Activated CD8-positive, alpha-beta T cell treated with anti-CD3 and anti-CD28 coated beads, Interleukin-2, amount 10 ng/mL, durations not matched to agents 7 days and 5 days (primary cell): Measurements from ENCODE around the gene TPRG1. TPM values are rescaled to one million over a fixed set of nuclear protein-coding genes. Genes with fewer than 3 reads are reported as not detected.
"Not testable (repeated sequence)": the region's sequence is repeated elsewhere in the genome, so short reads cannot be mapped to it uniquely, and the experiment has no call there.

Source experiments
- ATAC-seq: fragments of 150-1000 bp; cut with Tn5 transposase; one replicate; pipeline ENCODE4 v1.10.0; 2021; ENCODE audit warnings: moderate library complexity
- CTCF ChIA-PET: fragments of 350-600 bp; sonication (Branson Sonifier 250); formaldehyde crosslinking; loops from one replicate; lab custom pipeline; 2021; ENCODE audit warnings: antibody characterized with exemption; lab: Charles Lee
- POLR2A ChIA-PET: fragments of 350-600 bp; sonication (Branson Sonifier 250); formaldehyde crosslinking; loops from one replicate; lab custom pipeline; 2021; ENCODE audit warnings: antibody characterized with exemption; lab: Charles Lee
- DNase-seq: peaks from one replicate; pipeline ENCODE4 v3.0.0-alpha.2; 2020
- H3K27ac Mint-ChIP-seq: one replicate; pipeline ENCODE4 v1.8.0; 2021; ENCODE audit warnings: mild to moderate bottlenecking, mixed read lengths
- H3K27me3 Mint-ChIP-seq: one replicate; pipeline ENCODE4 v1.8.0; 2021; ENCODE audit warnings: low read depth, mixed read lengths
- H3K36me3 Mint-ChIP-seq: one replicate; pipeline ENCODE4 v1.8.0; 2021; ENCODE audit warnings: low read depth, mixed read lengths
- H3K4me1 Mint-ChIP-seq: one replicate; pipeline ENCODE4 v1.8.0; 2021; ENCODE audit warnings: low read depth, mixed read lengths
- H3K4me3 Mint-ChIP-seq: one replicate; pipeline ENCODE4 v1.8.0; 2021; ENCODE audit warnings: mild to moderate bottlenecking, mixed read lengths
- H3K9me3 Mint-ChIP-seq: one replicate; pipeline ENCODE4 v1.8.0; 2022; ENCODE audit warnings: mixed read lengths; ENCODE audit not compliant: insufficient read depth
- total RNA-seq, 2 experiments: library from RNA; stranded (reverse); gene quantifications; one replicate each; pipeline ENCODE4 v1.2.3, GENCODE V29; 2021

TPRG1 gene
- total RNA-seq, 2 experiments from 2014 or later, result 0.86 to 1.0 TPM

DNA sequence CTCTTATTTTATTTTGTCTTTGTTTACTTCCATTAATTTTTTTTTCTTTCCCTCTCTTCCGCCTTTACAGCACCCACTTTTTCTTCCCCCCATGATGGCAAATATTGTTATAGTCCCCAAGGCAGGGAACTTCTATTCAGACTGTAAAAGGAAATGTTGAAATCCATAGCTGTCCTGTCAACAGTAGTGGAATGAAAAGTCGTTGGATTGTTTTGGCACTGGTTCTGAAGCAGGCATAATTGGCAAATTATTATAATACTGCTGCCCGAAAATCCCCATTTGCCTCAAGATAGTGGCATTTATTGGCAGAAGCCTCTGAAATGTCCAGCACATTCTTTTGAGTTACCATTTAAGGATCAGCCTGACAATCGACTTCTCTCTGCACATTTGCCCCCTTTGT, 150.6 kb downstream of the TPRG1 start:
- Mint-ChIP-seq H3K27ac (no peak overlapping the region), H3K4me1 (peaks cover 48% of the 10 kb centered on the region), H3K4me3 (no peak overlapping the region), H3K36me3 (peaks cover 50% of the 10 kb centered on the region), H3K9me3 (peaks cover 19% of the 10 kb centered on the region), H3K27me3 (no peaks in the 10 kb centered on the region)
- DNase-seq (no peak), ATAC-seq (no peak)
- POLR2A ChIA-PET, result no interaction called here
- CTCF ChIA-PET, result interaction anchor here (1.0 to 1.5 kb wide), 2 partner anchors 8 to 125 kb away, joined by 3 to 4 read pairs; no protein-coding TSS in a partner anchor

- Mint-ChIP-seq H3K4me3 (peak overlapping the region; percentile 70), H3K27me3 (no peaks in the 10 kb centered on the region), H3K9me3 (peaks cover 24% of the 10 kb centered on the region), H3K27ac (peak overlapping the region; percentile 98), H3K36me3 (peaks cover 60% of the 10 kb centered on the region), H3K4me1 (peaks cover 59% of the 10 kb centered on the region)
- CTCF ChIA-PET, result interaction anchor here (0.9 to 3.1 kb wide), 9 partner anchors 8 to 1584 kb away, joined by 3 to 16 read pairs (median 4); no protein-coding TSS in a partner anchor
- POLR2A ChIA-PET, result interaction anchor here (1.2 kb wide), 1 partner anchor 20 kb away, joined by 3 read pairs; no protein-coding TSS in a partner anchor
- ATAC-seq, result peak; percentile 99
- peak; percentile 95 for DNase-seq
Measured at GRCh38 chr3:189324538-189325138, 152.9 kb downstream of the TPRG1 start.

GRCh38 chr3:189325454-189325853, 153.7 kb downstream of the TPRG1 start:
- Mint-ChIP-seq H3K27me3 (no peaks in the 10 kb centered on the region), H3K36me3 (peaks cover 60% of the 10 kb centered on the region), H3K9me3 (peaks cover 23% of the 10 kb centered on the region), H3K27ac (peak overlapping the region; percentile 98), H3K4me3 (no peak overlapping the region), H3K4me1 (peaks cover 66% of the 10 kb centered on the region)
- ChIA-PET POLR2A (interaction anchor here (1.0 to 1.2 kb wide), 2 partner anchors 17 to 21 kb away, joined by 3 read pairs; no protein-coding TSS in a partner anchor), CTCF (interaction anchor here (0.9 to 3.1 kb wide), 4 partner anchors 8 to 53 kb away, joined by 3 to 16 read pairs (median 8); no protein-coding TSS in a partner anchor)
- no peak for ATAC-seq
- DNase-seq, result no peak

DNA sequence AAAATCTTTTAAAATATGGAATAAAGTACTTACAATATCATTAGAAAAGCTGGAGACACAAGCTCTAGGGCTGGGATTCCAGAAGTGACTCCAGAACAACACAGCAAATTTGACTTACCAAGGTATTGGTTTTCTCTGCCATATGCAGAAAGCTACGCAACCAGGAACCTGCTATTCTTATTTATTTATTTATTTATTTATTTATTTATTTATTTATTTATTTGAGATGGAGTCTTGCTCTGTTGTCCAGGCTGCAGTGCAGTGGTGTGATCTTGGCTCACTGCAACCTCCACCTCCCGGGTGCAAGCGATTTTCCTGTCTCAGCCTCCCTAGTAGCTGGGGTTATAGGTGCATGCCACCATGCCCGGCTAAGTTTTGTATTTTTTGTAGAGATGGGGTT, 157.9 kb downstream of the TPRG1 start:
- H3K27me3 Mint-ChIP-seq, H3K4me3 Mint-ChIP-seq, ATAC-seq, POLR2A ChIA-PET, DNase-seq: not testable (repeated sequence)
- peaks cover 14% of the 10 kb centered on the region for H3K9me3 Mint-ChIP-seq
- H3K27ac Mint-ChIP-seq, result peak overlapping the region; percentile 8
- peaks cover 41% of the 10 kb centered on the region for H3K36me3 Mint-ChIP-seq
- CTCF ChIA-PET, result interaction anchor here (0.9 to 2.5 kb wide), 6 partner anchors 8 to 58 kb away, joined by 3 to 9 read pairs (median 5); no protein-coding TSS in a partner anchor
- peaks cover 70% of the 10 kb centered on the region for H3K4me1 Mint-ChIP-seq

DNA sequence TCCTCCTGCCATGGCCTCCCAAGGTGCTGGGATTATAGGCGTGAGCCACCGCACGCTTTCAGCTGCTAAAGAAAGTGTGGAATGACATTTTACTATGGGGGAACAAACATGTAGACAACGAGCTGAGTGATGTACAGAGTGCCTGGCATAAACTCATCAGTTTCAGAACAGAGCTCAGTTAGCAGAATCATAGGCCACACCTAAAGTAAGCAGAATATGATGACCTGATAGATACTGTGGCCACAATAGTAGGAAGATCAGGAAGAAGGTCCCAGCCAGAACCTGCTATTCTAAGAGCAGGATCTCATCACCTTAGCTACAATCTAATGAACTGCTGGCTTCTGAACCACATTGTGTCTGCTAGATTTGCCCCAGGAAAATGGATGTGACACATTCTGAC, 158.3 kb downstream of the TPRG1 start:
- no peak overlapping the region for H3K4me3 Mint-ChIP-seq
- ATAC-seq (no peak), DNase-seq (no peak)
- H3K9me3 Mint-ChIP-seq, result peaks cover 14% of the 10 kb centered on the region
- H3K27me3 Mint-ChIP-seq, result no peaks in the 10 kb centered on the region
- peaks cover 36% of the 10 kb centered on the region for H3K36me3 Mint-ChIP-seq
- POLR2A ChIA-PET, result no interaction called here
- peak overlapping the region; percentile 8 for H3K27ac Mint-ChIP-seq
- peaks cover 68% of the 10 kb centered on the region for H3K4me1 Mint-ChIP-seq
- CTCF ChIA-PET, result interaction anchor here (0.9 to 2.5 kb wide), 8 partner anchors 9 to 58 kb away, joined by 3 to 10 read pairs (median 5); no protein-coding TSS in a partner anchor

DNA sequence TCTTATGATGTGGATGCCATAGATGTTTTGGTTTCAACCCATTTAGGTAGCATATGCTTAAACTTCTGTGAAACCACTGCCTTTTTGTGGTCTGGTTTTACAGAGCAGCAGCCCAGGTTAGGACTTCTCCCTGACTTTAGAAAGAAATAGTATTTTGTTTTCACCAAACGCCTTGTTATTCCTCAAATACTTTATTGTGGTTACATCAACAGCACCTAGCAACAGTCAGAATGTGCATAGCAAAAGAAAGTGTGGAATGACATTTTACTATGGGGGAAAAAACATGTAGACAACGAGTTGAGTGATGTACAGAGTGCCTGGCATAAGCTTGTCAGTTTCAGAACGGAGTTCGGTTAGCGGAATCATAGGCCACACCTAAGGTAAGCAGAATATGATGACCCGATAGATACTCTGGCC, 159.2 kb downstream of the TPRG1 start:
- DNase-seq, result no peak
- ATAC-seq, result peak; percentile 80
- H3K27me3 Mint-ChIP-seq, result no peaks in the 10 kb centered on the region
- peaks cover 28% of the 10 kb centered on the region for H3K36me3 Mint-ChIP-seq
- peak overlapping the region; percentile 25 for H3K4me3 Mint-ChIP-seq
- ChIA-PET CTCF (interaction anchor here (1.0 to 4.9 kb wide), 8 partner anchors 9 to 58 kb away, joined by 3 to 18 read pairs (median 6); no protein-coding TSS in a partner anchor), POLR2A (interaction anchor here (1.1 kb wide), 2 partner anchors 22 to 45 kb away, joined by 3 read pairs; no protein-coding TSS in a partner anchor)
- peaks cover 14% of the 10 kb centered on the region for H3K9me3 Mint-ChIP-seq
- peak overlapping the region; percentile 69 for H3K27ac Mint-ChIP-seq
- H3K4me1 Mint-ChIP-seq, result peaks cover 63% of the 10 kb centered on the region

- Mint-ChIP-seq H3K4me3 (no peak overlapping the region), H3K9me3 (peaks cover 4% of the 10 kb centered on the region), H3K27ac (no peak overlapping the region), H3K27me3 (no peaks in the 10 kb centered on the region), H3K36me3 (peaks cover 9% of the 10 kb centered on the region), H3K4me1 (peaks cover 47% of the 10 kb centered on the region)
- POLR2A ChIA-PET, result no interaction called here
- ATAC-seq (peak; percentile 24), DNase-seq (no peak)
- CTCF ChIA-PET, result interaction anchor here (2.9 to 4.9 kb wide), 3 partner anchors 10 to 62 kb away, joined by 9 to 18 read pairs (median 12); no protein-coding TSS in a partner anchor
Measured at GRCh38 chr3:189334064-189334920, 162.5 kb downstream of the TPRG1 start.

GRCh38 chr3:189337673-189338091, 165.9 kb downstream of the TPRG1 start:
- H3K36me3 Mint-ChIP-seq, result peaks cover 7% of the 10 kb centered on the region
- H3K9me3 Mint-ChIP-seq, result peaks cover 9% of the 10 kb centered on the region
- no peak for DNase-seq
- H3K27ac Mint-ChIP-seq, result no peak overlapping the region
- no peak overlapping the region for H3K4me3 Mint-ChIP-seq
- H3K4me1 Mint-ChIP-seq, result peaks cover 27% of the 10 kb centered on the region
- ChIA-PET CTCF (interaction anchor here (0.9 to 1.0 kb wide), 2 partner anchors 65 to 611 kb away, joined by 3 read pairs; no protein-coding TSS in a partner anchor), POLR2A (interaction anchor here (0.6 kb wide), 1 partner anchor 17 kb away, joined by 5 read pairs; no protein-coding TSS in a partner anchor)
- no peak for ATAC-seq
- H3K27me3 Mint-ChIP-seq, result no peaks in the 10 kb centered on the region

GRCh38 chr3:189338366-189338765, 166.6 kb downstream of the TPRG1 start:
- H3K36me3 Mint-ChIP-seq, result peaks cover 5% of the 10 kb centered on the region
- no peak for ATAC-seq
- no peak overlapping the region for H3K27ac Mint-ChIP-seq
- ChIA-PET CTCF (no interaction called here), POLR2A (no interaction called here)
- peaks cover 24% of the 10 kb centered on the region for H3K4me1 Mint-ChIP-seq
- H3K9me3 Mint-ChIP-seq, result peaks cover 9% of the 10 kb centered on the region
- DNase-seq, result no peak
- H3K4me3 Mint-ChIP-seq, result no peak overlapping the region
- H3K27me3 Mint-ChIP-seq, result no peaks in the 10 kb centered on the region

DNA sequence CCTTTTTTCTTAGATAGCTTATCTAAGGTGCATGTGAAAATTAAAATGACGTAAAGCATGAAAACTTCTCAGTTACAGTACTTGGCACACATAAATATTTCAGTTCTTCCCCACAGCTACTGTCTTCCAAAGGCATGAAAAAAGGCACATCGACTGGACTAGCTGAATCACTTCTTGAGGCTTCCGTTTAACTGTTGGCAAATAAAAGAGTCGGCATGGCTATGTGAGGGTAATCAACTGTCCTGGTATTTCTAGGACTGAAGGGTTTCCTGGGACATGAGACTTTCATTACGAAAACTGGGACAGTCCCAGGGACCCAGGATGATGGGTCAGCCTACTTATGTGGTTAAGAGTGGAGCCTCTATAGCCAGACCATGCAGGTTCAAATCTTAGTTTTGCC, 168.2 kb downstream of the TPRG1 start:
- ChIA-PET POLR2A (no interaction called here), CTCF (interaction anchor here (0.9 to 2.0 kb wide), 3 partner anchors 9 to 15 kb away, joined by 3 to 6 read pairs (median 5); no protein-coding TSS in a partner anchor)
- DNase-seq (no peak), ATAC-seq (no peak)
- Mint-ChIP-seq H3K27ac (no peak overlapping the region), H3K4me1 (peaks cover 8% of the 10 kb centered on the region), H3K36me3 (no peaks in the 10 kb centered on the region), H3K27me3 (no peaks in the 10 kb centered on the region), H3K9me3 (peaks cover 9% of the 10 kb centered on the region), H3K4me3 (no peak overlapping the region)
